ENCODE data around the gene TTC9C.

The TTC9C gene

GRCh38 chr11:62716816-62717215, 11.5 kb upstream of the TTC9C start:
- TF ChIP-seq, protein P1, sequence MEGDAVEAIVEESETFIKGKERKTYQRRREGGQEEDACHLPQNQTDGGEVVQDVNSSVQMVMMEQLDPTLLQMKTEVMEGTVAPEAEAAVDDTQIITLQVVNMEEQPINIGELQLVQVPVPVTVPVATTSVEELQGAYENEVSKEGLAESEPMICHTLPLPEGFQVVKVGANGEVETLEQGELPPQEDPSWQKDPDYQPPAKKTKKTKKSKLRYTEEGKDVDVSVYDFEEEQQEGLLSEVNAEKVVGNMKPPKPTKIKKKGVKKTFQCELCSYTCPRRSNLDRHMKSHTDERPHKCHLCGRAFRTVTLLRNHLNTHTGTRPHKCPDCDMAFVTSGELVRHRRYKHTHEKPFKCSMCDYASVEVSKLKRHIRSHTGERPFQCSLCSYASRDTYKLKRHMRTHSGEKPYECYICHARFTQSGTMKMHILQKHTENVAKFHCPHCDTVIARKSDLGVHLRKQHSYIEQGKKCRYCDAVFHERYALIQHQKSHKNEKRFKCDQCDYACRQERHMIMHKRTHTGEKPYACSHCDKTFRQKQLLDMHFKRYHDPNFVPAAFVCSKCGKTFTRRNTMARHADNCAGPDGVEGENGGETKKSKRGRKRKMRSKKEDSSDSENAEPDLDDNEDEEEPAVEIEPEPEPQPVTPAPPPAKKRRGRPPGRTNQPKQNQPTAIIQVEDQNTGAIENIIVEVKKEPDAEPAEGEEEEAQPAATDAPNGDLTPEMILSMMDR (IDR thresholded peaks at IDR 0.05; ENCODE audit: low read depth, low read length, missing control alignments): no peak
- H3K4me3 ChIP-seq (ENCODE audit: low read depth, low read length): no peak overlapping the region
- DNase-seq (ENCODE audit: low read depth): no peak
- in situ Hi-C loops (cut with HindIII; ENCODE audit: low sequenced_read_pairs): no loop called here

DNA sequence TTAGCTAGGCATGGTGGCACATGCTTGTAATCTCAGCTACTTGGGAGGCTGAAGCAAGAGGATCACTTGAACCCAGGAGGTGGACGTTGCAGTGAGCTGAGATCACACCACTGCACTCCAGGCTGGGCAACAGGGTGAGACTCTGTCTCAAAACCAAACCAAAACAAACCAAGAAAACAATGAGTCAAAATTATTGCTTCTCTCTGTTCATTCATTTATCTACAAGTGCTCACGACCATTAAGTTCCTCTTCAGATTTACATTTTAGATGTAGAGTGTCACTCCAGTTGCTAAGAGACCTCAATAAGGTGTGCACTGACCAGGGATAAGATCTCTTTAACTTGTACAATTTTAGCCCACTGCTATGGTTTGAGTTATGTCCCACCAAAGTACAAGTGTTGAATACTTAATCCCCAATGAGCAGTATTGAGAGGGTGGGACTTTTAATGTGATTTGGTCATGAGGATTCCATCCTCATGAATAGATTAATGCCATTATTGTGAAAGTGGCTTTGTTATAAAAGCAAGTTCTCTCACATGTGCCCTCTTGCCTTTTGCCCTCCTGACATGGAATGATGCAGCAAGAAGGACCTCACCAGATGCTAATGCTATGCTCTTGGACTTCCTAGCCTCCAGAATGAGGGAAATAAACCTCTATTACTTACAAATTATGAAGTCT, 8.8 kb upstream of the TTC9C start:
- DNase-seq (ENCODE audit: low read depth): no peak
- H3K4me3 ChIP-seq (ENCODE audit: low read depth, low read length): no peak overlapping the region
- TF ChIP-seq, protein P1 (IDR thresholded peaks at IDR 0.05; ENCODE audit: low read depth, low read length, missing control alignments): no peak
- in situ Hi-C loops (cut with HindIII; ENCODE audit: low sequenced_read_pairs): no loop called here

GRCh38 chr11:62721994-62722393, 6.3 kb upstream of the TTC9C start:
- in situ Hi-C loops (cut with HindIII; ENCODE audit: low sequenced_read_pairs): no loop called here
- DNase-seq (ENCODE audit: low read depth): peak; percentile 15
- H3K4me3 ChIP-seq (ENCODE audit: low read depth, low read length): no peak overlapping the region
- TF ChIP-seq, protein P1 (IDR thresholded peaks at IDR 0.05; ENCODE audit: low read depth, low read length, missing control alignments): peak; percentile 16

- no peak for DNase-seq (ENCODE audit: low read depth)
- peak overlapping the region; percentile 94 for H3K4me3 ChIP-seq (ENCODE audit: low read depth, low read length)
- in situ Hi-C loops (cut with HindIII; ENCODE audit: low sequenced_read_pairs): no loop called here
- TF ChIP-seq, protein P1 (IDR thresholded peaks at IDR 0.05; ENCODE audit: low read depth, low read length, missing control alignments): no peak
Observed at GRCh38 chr11:62724171-62724570, 4.1 kb upstream of the TTC9C start.

DNA sequence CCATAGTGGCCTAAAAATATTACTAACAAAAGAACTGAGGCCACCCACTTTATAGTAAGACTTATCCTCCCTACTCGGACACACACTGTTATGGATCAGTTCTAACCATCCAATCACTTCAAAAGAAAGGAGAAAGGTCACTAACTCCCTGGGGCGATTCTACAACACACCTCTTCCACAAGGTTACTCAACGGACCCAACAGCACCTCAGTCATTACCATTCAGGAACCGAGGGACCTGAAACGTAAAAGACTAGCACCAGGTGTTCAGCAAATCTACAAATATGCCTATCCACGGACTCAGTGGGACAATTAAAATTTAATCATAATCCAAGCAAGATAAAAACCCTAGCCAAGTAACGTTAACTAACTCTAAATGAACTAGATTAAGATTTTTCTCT, 2.6 kb upstream of the TTC9C start:
- peak overlapping the region; percentile 94 for H3K4me3 ChIP-seq (ENCODE audit: low read depth, low read length)
- no peak for DNase-seq (ENCODE audit: low read depth)
- TF ChIP-seq, protein P1 (IDR thresholded peaks at IDR 0.05; ENCODE audit: low read depth, low read length, missing control alignments): no peak
- in situ Hi-C loops (cut with HindIII; ENCODE audit: low sequenced_read_pairs): no loop called here

GRCh38 chr11:62726156-62726914, 2.0 kb upstream of the TTC9C start:
- in situ Hi-C loops (cut with HindIII; ENCODE audit: low sequenced_read_pairs): no loop called here
- TF ChIP-seq, protein P1 (IDR thresholded peaks at IDR 0.05; ENCODE audit: low read depth, low read length, missing control alignments): no peak
- H3K4me3 ChIP-seq (ENCODE audit: low read depth, low read length): peak overlapping the region; percentile 94
- no peak for DNase-seq (ENCODE audit: low read depth)
